ENCODE data around the gene ACKR3. TPM values are rescaled to one million over a fixed set of nuclear protein-coding genes. Genes with fewer than 3 reads are reported as not detected.

ACKR3 gene
- polyA plus RNA-seq, 1 donor from 2014 or later, result 1.7 TPM

DNA sequence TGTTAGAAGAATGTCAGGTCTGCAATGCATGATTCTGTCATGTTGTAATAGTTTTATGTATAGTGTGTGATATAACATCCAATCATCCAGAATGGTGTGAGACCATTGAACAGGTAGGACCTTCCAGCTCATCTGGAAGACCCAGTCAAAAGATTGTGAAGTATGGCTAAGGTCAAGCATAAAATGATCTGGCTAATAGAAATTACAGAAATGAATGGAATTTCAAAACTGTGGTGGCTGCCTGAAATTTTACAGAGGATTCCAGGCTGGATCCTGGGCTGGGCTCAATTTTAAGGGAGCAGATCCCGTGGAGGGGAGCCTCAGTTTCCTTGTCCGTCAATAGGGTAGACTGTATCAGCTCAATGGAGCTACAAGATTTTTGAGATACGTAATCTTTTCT, 39.1 kb downstream of the ACKR3 start:
- Histone ChIP-seq H3K9me3 (ENCODE audit: low read length) (no peaks in the 10 kb centered on the region), H3F3A (ENCODE audit: insufficient read depth, low read length, poor library complexity, severe bottlenecking) (no peaks in the 10 kb centered on the region), H3K36me3 (ENCODE audit: insufficient read depth, low read length) (no peaks in the 10 kb centered on the region), H3K9me2 (ENCODE audit: insufficient read depth, low read length) (no peaks in the 10 kb centered on the region), H3K27ac (ENCODE audit: low read length) (no peak overlapping the region), H3K4me3 (ENCODE audit: low read length) (no peak overlapping the region), H3K4me2 (ENCODE audit: low read length) (no peak overlapping the region), H3K79me2 (replicated peaks; ENCODE audit: insufficient read depth, low read length) (no peaks in the 10 kb centered on the region), H2AFZ (ENCODE audit: low read depth, low read length) (no peak overlapping the region), H3K27me3 (ENCODE audit: insufficient read depth, low read depth, low read length) (no peaks in the 10 kb centered on the region), H3K9ac (ENCODE audit: low read length) (no peak overlapping the region), H4K20me1 (ENCODE audit: insufficient read depth) (no peaks in the 10 kb centered on the region)
- TF ChIP-seq, protein P1, sequence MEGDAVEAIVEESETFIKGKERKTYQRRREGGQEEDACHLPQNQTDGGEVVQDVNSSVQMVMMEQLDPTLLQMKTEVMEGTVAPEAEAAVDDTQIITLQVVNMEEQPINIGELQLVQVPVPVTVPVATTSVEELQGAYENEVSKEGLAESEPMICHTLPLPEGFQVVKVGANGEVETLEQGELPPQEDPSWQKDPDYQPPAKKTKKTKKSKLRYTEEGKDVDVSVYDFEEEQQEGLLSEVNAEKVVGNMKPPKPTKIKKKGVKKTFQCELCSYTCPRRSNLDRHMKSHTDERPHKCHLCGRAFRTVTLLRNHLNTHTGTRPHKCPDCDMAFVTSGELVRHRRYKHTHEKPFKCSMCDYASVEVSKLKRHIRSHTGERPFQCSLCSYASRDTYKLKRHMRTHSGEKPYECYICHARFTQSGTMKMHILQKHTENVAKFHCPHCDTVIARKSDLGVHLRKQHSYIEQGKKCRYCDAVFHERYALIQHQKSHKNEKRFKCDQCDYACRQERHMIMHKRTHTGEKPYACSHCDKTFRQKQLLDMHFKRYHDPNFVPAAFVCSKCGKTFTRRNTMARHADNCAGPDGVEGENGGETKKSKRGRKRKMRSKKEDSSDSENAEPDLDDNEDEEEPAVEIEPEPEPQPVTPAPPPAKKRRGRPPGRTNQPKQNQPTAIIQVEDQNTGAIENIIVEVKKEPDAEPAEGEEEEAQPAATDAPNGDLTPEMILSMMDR (IDR thresholded peaks at IDR 0.05; ENCODE audit: poor library complexity, severe bottlenecking), result no peak
- TF ChIP-seq MXI1 (conservative IDR thresholded peaks at IDR 0.05; ENCODE audit: poor library complexity, severe bottlenecking), result no peak
- TF ChIP-seq POLR2AphosphoS5 (IDR thresholded peaks at IDR 0.05), result no peak
- TF ChIP-seq, protein P2, sequence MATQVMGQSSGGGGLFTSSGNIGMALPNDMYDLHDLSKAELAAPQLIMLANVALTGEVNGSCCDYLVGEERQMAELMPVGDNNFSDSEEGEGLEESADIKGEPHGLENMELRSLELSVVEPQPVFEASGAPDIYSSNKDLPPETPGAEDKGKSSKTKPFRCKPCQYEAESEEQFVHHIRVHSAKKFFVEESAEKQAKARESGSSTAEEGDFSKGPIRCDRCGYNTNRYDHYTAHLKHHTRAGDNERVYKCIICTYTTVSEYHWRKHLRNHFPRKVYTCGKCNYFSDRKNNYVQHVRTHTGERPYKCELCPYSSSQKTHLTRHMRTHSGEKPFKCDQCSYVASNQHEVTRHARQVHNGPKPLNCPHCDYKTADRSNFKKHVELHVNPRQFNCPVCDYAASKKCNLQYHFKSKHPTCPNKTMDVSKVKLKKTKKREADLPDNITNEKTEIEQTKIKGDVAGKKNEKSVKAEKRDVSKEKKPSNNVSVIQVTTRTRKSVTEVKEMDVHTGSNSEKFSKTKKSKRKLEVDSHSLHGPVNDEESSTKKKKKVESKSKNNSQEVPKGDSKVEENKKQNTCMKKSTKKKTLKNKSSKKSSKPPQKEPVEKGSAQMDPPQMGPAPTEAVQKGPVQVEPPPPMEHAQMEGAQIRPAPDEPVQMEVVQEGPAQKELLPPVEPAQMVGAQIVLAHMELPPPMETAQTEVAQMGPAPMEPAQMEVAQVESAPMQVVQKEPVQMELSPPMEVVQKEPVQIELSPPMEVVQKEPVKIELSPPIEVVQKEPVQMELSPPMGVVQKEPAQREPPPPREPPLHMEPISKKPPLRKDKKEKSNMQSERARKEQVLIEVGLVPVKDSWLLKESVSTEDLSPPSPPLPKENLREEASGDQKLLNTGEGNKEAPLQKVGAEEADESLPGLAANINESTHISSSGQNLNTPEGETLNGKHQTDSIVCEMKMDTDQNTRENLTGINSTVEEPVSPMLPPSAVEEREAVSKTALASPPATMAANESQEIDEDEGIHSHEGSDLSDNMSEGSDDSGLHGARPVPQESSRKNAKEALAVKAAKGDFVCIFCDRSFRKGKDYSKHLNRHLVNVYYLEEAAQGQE (IDR thresholded peaks at IDR 0.05; ENCODE audit: borderline replicate concordance), result no peak
- TF ChIP-seq EP300 (conservative IDR thresholded peaks at IDR 0.05; ENCODE audit: poor library complexity, severe bottlenecking), result no peak
- no peak for TF ChIP-seq EZH2 (IDR thresholded peaks at IDR 0.05; ENCODE audit: borderline replicate concordance, insufficient read depth, low read length, poor library complexity, severe bottlenecking)
- TF ChIP-seq RAD21 (conservative IDR thresholded peaks at IDR 0.05), result no peak
- TF ChIP-seq TAF1 (IDR thresholded peaks at IDR 0.05; ENCODE audit: low read depth), result no peak
- no peak for TF ChIP-seq SMC3 (conservative IDR thresholded peaks at IDR 0.05; ENCODE audit: poor library complexity)

DNA sequence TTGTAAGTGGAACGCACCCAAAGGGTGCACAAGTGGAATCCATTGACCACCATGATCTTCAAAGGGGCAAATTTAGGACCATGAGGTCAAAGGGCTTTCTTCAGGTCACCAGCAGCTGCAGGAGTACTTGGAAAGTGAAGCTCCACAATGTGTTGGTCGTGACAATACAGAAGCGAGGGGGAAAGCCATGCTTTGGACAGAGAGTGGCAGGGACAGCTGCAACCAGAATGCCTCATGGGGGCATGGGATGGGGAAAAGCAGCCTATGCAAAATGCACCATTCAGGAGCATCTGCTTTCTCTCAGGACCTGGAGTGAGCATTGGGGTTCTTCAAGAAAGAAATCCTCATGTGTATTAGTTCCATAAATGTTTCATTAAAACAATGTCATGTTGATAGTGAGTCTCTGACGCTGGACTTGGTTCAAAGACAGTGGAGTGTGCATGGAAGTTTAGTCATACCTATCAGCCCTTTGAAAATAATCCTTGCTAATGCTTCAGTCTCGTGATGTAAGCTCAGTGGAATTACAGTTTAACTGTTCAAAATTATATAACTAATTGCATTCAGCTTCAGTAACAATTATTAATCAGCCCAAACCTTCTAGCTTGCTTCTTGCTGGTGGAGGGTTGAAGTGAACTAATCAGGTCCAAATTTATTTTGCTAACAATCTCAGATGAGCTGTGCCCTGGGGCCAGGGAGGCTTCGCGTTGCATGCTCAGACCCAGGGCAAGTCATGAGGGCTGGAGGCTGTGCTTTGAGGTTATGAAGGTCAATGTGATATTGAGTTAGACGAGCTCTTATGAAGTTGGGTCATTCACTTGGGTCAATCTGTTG, 41.6 kb downstream of the ACKR3 start:
- no peak overlapping the region for H3K27ac ChIP-seq (ENCODE audit: low read length)
- no peaks in the 10 kb centered on the region for H3K36me3 ChIP-seq (ENCODE audit: insufficient read depth, low read length)
- TF ChIP-seq POLR2AphosphoS5 (IDR thresholded peaks at IDR 0.05) (no peak), MXI1 (conservative IDR thresholded peaks at IDR 0.05; ENCODE audit: poor library complexity, severe bottlenecking) (no peak), EZH2 (IDR thresholded peaks at IDR 0.05; ENCODE audit: borderline replicate concordance, insufficient read depth, low read length, poor library complexity, severe bottlenecking) (no peak), RAD21 (conservative IDR thresholded peaks at IDR 0.05) (no peak)
- TF ChIP-seq, protein P1 (IDR thresholded peaks at IDR 0.05; ENCODE audit: poor library complexity, severe bottlenecking), result no peak

More for the DNA sequence above, 41.6 kb downstream of the ACKR3 start:
- no peaks in the 10 kb centered on the region for H3K27me3 ChIP-seq (ENCODE audit: insufficient read depth, low read depth, low read length)
- H3F3A ChIP-seq (ENCODE audit: insufficient read depth, low read length, poor library complexity, severe bottlenecking), result no peaks in the 10 kb centered on the region
- no peak overlapping the region for H2AFZ ChIP-seq (ENCODE audit: low read depth, low read length)
- H3K79me2 ChIP-seq (replicated peaks; ENCODE audit: insufficient read depth, low read length), result no peaks in the 10 kb centered on the region
- H3K4me3 ChIP-seq (ENCODE audit: low read length), result no peak overlapping the region
- H3K9ac ChIP-seq (ENCODE audit: low read length), result no peak overlapping the region
- no peaks in the 10 kb centered on the region for H3K9me3 ChIP-seq (ENCODE audit: low read length)
- H3K4me2 ChIP-seq (ENCODE audit: low read length), result no peak overlapping the region
- no peaks in the 10 kb centered on the region for H4K20me1 ChIP-seq (ENCODE audit: insufficient read depth)
- no peaks in the 10 kb centered on the region for H3K9me2 ChIP-seq (ENCODE audit: insufficient read depth, low read length)
